HFFc6 (cell line): Measurements from ENCODE around the gene PPIA. TPM values are rescaled to one million over a fixed set of nuclear protein-coding genes. Genes with fewer than 3 reads are reported as not detected.

Source experiments
- DNase-seq: peaks from one replicate; pipeline ENCODE4 v3.0.0-alpha.2; 2018
- H3K27ac Mint-ChIP-seq: 2 replicates; pipeline ENCODE4 v1.8.0; 2020; ENCODE audit warnings: mild to moderate bottlenecking, mixed read lengths
- H3K27me3 Mint-ChIP-seq: 2 replicates; pipeline ENCODE4 v1.8.0; 2021; ENCODE audit warnings: mild to moderate bottlenecking, moderate library complexity, mixed read lengths; ENCODE audit not compliant: insufficient read depth
- H3K36me3 Mint-ChIP-seq: 2 replicates; pipeline ENCODE4 v1.8.0; 2021; ENCODE audit warnings: low read depth, mixed read lengths
- H3K4me1 Mint-ChIP-seq: 2 replicates; pipeline ENCODE4 v1.8.0; 2020; ENCODE audit warnings: low read depth, mixed read lengths
- H3K4me3 Mint-ChIP-seq: 2 replicates; pipeline ENCODE4 v1.8.0; 2020; ENCODE audit warnings: mild to moderate bottlenecking, moderate library complexity, mixed read lengths
- H3K9me3 Mint-ChIP-seq: 2 replicates; pipeline ENCODE4 v1.8.0; 2020; ENCODE audit warnings: mild to moderate bottlenecking, mixed read lengths
- total RNA-seq, 6 experiments: library from RNA; stranded (reverse); fragmentation: NEBNext Ultra II Directional; extraction: Animal tissue kit (Norgen Biotek cat#: 25700); gene quantifications; 2 replicates in 1 of 6; 3 replicates in 5 of 6; pipeline ENCODE4 v1.2.3, GENCODE V29; 2021
- TF ChIP-seq, protein P1 (sequence below): fragments of 200-600 bp; sonication (generic); IDR thresholded peaks from 2 replicates; pipeline ENCODE4 v1.5.0; 2021; ENCODE audit warnings: antibody characterized with exemption, mild to moderate bottlenecking

PPIA gene
- total RNA-seq, 6 experiments from 2014 or later = 2,348 to 2,538 (median 2,460) TPM

- Mint-ChIP-seq H3K4me3 (no peak overlapping the region), H3K27me3 (no peaks in the 10 kb centered on the region), H3K36me3 (no peaks in the 10 kb centered on the region), H3K4me1 (peaks cover 6% of the 10 kb centered on the region; the same call in 1 of the 2 replicates), H3K27ac (no peak overlapping the region), H3K9me3 (no peaks in the 10 kb centered on the region)
- DNase-seq = no peak
- TF ChIP-seq, protein P1, sequence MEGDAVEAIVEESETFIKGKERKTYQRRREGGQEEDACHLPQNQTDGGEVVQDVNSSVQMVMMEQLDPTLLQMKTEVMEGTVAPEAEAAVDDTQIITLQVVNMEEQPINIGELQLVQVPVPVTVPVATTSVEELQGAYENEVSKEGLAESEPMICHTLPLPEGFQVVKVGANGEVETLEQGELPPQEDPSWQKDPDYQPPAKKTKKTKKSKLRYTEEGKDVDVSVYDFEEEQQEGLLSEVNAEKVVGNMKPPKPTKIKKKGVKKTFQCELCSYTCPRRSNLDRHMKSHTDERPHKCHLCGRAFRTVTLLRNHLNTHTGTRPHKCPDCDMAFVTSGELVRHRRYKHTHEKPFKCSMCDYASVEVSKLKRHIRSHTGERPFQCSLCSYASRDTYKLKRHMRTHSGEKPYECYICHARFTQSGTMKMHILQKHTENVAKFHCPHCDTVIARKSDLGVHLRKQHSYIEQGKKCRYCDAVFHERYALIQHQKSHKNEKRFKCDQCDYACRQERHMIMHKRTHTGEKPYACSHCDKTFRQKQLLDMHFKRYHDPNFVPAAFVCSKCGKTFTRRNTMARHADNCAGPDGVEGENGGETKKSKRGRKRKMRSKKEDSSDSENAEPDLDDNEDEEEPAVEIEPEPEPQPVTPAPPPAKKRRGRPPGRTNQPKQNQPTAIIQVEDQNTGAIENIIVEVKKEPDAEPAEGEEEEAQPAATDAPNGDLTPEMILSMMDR = no peak
These were observed 14.6 kb downstream of the PPIA start for GRCh38 chr7:44811093-44811492.

DNA sequence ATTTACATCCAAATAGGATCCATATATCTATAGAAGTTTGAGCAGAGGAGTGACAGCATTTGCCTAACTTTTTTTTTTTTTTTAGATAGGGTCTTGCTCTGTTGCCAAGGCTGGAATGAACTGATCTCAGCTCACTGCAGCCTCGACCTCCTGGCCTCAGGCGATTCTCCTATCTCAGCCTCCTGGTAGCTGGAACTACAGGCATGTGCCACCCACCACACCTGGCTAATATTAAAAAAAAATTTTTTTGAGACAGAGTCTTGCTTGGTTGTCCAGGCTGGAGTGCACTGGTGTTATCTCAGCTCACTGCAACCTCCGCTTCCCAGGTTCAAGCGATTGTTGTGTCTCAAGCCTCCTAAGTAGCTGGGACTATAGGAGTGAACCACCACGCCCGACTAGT, 15.1 kb downstream of the PPIA start:
- Mint-ChIP-seq H3K4me3 (no peak overlapping the region), H3K9me3 (no peaks in the 10 kb centered on the region), H3K4me1 (peaks cover 6% of the 10 kb centered on the region; the same call in 1 of the 2 replicates), H3K36me3 (no peaks in the 10 kb centered on the region), H3K27ac (no peak overlapping the region), H3K27me3 (no peaks in the 10 kb centered on the region)
- TF ChIP-seq, protein P1 = no peak
- DNase-seq = no peak

GRCh38 chr7:44814919-44815318, 18.4 kb downstream of the PPIA start:
- H3K27ac Mint-ChIP-seq = no peak overlapping the region
- TF ChIP-seq, protein P1 = no peak
- no peaks in the 10 kb centered on the region for H3K27me3 Mint-ChIP-seq
- DNase-seq = no peak
- H3K9me3 Mint-ChIP-seq = no peaks in the 10 kb centered on the region
- peaks cover 6% of the 10 kb centered on the region; the same call in 1 of the 2 replicates for H3K4me1 Mint-ChIP-seq
- H3K36me3 Mint-ChIP-seq = no peaks in the 10 kb centered on the region
- H3K4me3 Mint-ChIP-seq = no peak overlapping the region

GRCh38 chr7:44819292-44819691, 22.8 kb downstream of the PPIA start:
- no peaks in the 10 kb centered on the region for H3K9me3 Mint-ChIP-seq
- no peaks in the 10 kb centered on the region for H3K27me3 Mint-ChIP-seq
- no peak overlapping the region for H3K4me3 Mint-ChIP-seq
- H3K36me3 Mint-ChIP-seq = peaks cover 4% of the 10 kb centered on the region; the same call in 1 of the 2 replicates
- no peak for DNase-seq
- H3K27ac Mint-ChIP-seq = no peak overlapping the region
- peaks cover 9% of the 10 kb centered on the region for H3K4me1 Mint-ChIP-seq
- TF ChIP-seq, protein P1 = no peak

DNA sequence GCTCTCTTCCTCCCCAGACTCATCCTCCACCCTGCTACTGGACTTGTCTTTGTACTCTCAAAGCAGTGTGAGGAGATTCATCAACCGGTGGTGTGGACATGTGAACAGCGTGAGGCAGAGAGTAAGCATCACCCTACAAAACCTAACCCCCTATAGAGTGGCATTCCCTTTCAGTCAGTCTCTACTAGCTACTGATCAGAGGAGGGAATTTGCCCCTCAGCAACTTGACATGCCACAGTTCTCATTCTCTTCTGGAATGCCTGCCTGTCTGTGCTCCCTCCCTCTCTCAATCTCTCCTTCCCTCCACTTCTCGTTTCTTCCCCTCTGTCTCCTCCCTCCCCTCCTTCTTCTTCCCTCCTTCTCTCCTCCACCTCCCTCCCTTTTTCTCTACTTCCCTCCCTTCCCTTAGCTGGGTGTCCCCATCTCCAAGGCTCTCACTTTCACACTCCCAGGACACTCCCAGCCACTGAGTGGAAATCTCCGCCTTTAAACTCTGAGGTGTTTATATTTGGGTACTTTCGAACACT, 26.8 kb downstream of the PPIA start:
- H3K4me1 Mint-ChIP-seq = peaks cover 32% of the 10 kb centered on the region
- TF ChIP-seq, protein P1 = no peak
- no peaks in the 10 kb centered on the region for H3K9me3 Mint-ChIP-seq
- H3K27ac Mint-ChIP-seq = no peak overlapping the region
- H3K27me3 Mint-ChIP-seq = peaks cover 1% of the 10 kb centered on the region; the same call in 1 of the 2 replicates
- no peak overlapping the region for H3K4me3 Mint-ChIP-seq
- H3K36me3 Mint-ChIP-seq = peaks cover 9% of the 10 kb centered on the region
- no peak for DNase-seq
